Hepatocyte (in vitro differentiated cells): ENCODE data around the gene ZSWIM2. TPM values are rescaled to one million over a fixed set of nuclear protein-coding genes. Genes with fewer than 3 reads are reported as not detected.
"Not testable (repeated sequence)": the region's sequence is repeated elsewhere in the genome, so short reads cannot be mapped to it uniquely, and the experiment has no call there.

Experiments
- DNase-seq: peaks from one replicate; pipeline ENCODE4 v3.0.0-alpha.2; 2016; ENCODE audit warnings: low spot score
- H2AFZ ChIP-seq: fragments of 200-600 bp; sonication (generic); 2 replicates; pipeline ENCODE4 v1.6.0; 2016; ENCODE audit warnings: antibody characterized with exemption, mild to moderate bottlenecking
- H3K27ac ChIP-seq: fragments of 200-600 bp; sonication (generic); 2 replicates; pipeline ENCODE4 v1.5.1; 2016; ENCODE audit warnings: mild to moderate bottlenecking
- H3K27me3 ChIP-seq: fragments of 200-600 bp; sonication (generic); 2 replicates; pipeline ENCODE4 v1.6.1; 2016
- H3K36me3 ChIP-seq: fragments of 200-600 bp; sonication (generic); replicated peaks from 2 replicates; pipeline ENCODE4 v1.5.1; 2016; ENCODE audit warnings: low read depth; ENCODE audit not compliant: insufficient read depth
- H3K4me1 ChIP-seq: fragments of 200-600 bp; sonication (generic); 2 replicates; pipeline ENCODE4 v1.5.1; 2016; ENCODE audit warnings: mild to moderate bottlenecking, moderate library complexity; ENCODE audit not compliant: insufficient read depth
- H3K4me2 ChIP-seq: fragments of 200-600 bp; sonication (generic); 2 replicates; pipeline ENCODE4 v1.6.0; 2016
- H3K4me3 ChIP-seq: fragments of 200-600 bp; sonication (generic); 2 replicates; pipeline ENCODE4 v1.5.1; 2016; ENCODE audit warnings: mild to moderate bottlenecking
- H3K79me2 ChIP-seq: fragments of 200-600 bp; sonication (generic); 2 replicates; pipeline ENCODE4 v1.6.0; 2017; ENCODE audit warnings: mild to moderate bottlenecking
- H3K9me2 ChIP-seq: fragments of 200-600 bp; sonication (generic); replicated peaks from 2 replicates; pipeline ENCODE4 v1.6.0; 2017; ENCODE audit warnings: mild to moderate bottlenecking; ENCODE audit not compliant: insufficient read depth
- H3K9me3 ChIP-seq: fragments of 200-600 bp; sonication (generic); 2 replicates; pipeline ENCODE4 v1.5.1; 2016; ENCODE audit warnings: low read depth, mild to moderate bottlenecking
- H4K20me1 ChIP-seq: fragments of 200-600 bp; sonication (generic); 2 replicates; pipeline ENCODE4 v1.6.0; 2016; ENCODE audit warnings: mild to moderate bottlenecking; ENCODE audit not compliant: insufficient read depth, poor library complexity, severe bottlenecking
- EZH2 ChIP-seq: fragments of 200-600 bp; sonication (generic); IDR thresholded peaks from 2 replicates; pipeline ENCODE4 v1.6.1; 2016; ENCODE audit warnings: antibody characterized with exemption, mild to moderate bottlenecking, borderline replicate concordance
- EZH2phosphoT487 ChIP-seq: fragments of 200-600 bp; sonication (generic); IDR thresholded peaks from one replicate; pipeline ENCODE4 v1.6.1; 2018; ENCODE audit warnings: antibody characterized with exemption, mild to moderate bottlenecking, low read depth, moderate library complexity; ENCODE audit not compliant: unreplicated experiment, severe bottlenecking
- WGBS: methylation state at CpG from one replicate; pipeline ENCODE4 v1.1.6; 2016; ENCODE audit warnings: low lambda C conversion rate; ENCODE audit errors: missing lambda C conversion rate; 5-methylcytosine and 5-hydroxymethylcytosine counted together
- polyA plus RNA-seq: library from polyadenylated mRNA; unstranded; fragments of >200 nt; fragmentation: Nextera tagmentation; extraction: Ambion mirVana; gene quantifications from 2 replicates; pipeline ENCODE4 v1.2.1, GENCODE V29; 2016
- total RNA-seq: library from RNA; depleted of rRNA; stranded (reverse); fragments of >200 nt; gene quantifications from 2 replicates; pipeline ENCODE4 v1.2.3, GENCODE V29; 2014
- TF ChIP-seq, protein P1 (sequence below): fragments of 200-600 bp; sonication (generic); IDR thresholded peaks from 2 replicates; pipeline ENCODE4 v1.5.1; 2016; ENCODE audit warnings: antibody characterized with exemption, mild to moderate bottlenecking; ENCODE audit not compliant: poor library complexity

Gene ZSWIM2
- total and polyA plus RNA-seq, 2 experiments from 2014 or later: 0.07 to 0.45 TPM

GRCh38 chr2:186822323-186822722 is 26.6 kb downstream of the ZSWIM2 start:
- DNase-seq: no peak
- 67% methylated on average over 2 of the region's 2 CpGs for whole genome bisulfite sequencing
- Histone ChIP-seq H3K36me3 (no peaks in the 10 kb centered on the region), H3K27ac (no peak overlapping the region), H3K9me3 (no peaks in the 10 kb centered on the region), H3K4me3 (no peak overlapping the region), H3K9me2 (no peaks in the 10 kb centered on the region), H3K4me2 (no peak overlapping the region), H3K4me1 (no peaks in the 10 kb centered on the region), H2AFZ (no peak overlapping the region), H3K79me2 (no peaks in the 10 kb centered on the region), H3K27me3 (no peaks in the 10 kb centered on the region), H4K20me1 (no peaks in the 10 kb centered on the region)
- no peak for TF ChIP-seq EZH2
- TF ChIP-seq EZH2phosphoT487: no peak
- TF ChIP-seq, protein P1, sequence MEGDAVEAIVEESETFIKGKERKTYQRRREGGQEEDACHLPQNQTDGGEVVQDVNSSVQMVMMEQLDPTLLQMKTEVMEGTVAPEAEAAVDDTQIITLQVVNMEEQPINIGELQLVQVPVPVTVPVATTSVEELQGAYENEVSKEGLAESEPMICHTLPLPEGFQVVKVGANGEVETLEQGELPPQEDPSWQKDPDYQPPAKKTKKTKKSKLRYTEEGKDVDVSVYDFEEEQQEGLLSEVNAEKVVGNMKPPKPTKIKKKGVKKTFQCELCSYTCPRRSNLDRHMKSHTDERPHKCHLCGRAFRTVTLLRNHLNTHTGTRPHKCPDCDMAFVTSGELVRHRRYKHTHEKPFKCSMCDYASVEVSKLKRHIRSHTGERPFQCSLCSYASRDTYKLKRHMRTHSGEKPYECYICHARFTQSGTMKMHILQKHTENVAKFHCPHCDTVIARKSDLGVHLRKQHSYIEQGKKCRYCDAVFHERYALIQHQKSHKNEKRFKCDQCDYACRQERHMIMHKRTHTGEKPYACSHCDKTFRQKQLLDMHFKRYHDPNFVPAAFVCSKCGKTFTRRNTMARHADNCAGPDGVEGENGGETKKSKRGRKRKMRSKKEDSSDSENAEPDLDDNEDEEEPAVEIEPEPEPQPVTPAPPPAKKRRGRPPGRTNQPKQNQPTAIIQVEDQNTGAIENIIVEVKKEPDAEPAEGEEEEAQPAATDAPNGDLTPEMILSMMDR: no peak

- Histone ChIP-seq H3K79me2 (no peaks in the 10 kb centered on the region), H3K4me3 (no peak overlapping the region), H3K36me3 (no peaks in the 10 kb centered on the region), H3K9me2 (no peaks in the 10 kb centered on the region), H4K20me1 (no peaks in the 10 kb centered on the region), H3K27ac (no peak overlapping the region), H3K4me1 (no peaks in the 10 kb centered on the region), H3K4me2 (no peak overlapping the region), H3K27me3 (no peaks in the 10 kb centered on the region), H2AFZ (no peak overlapping the region), H3K9me3 (no peaks in the 10 kb centered on the region)
- WGBS: 76% methylated on average over 7 of the region's 7 CpGs
- TF ChIP-seq EZH2phosphoT487 (no peak), EZH2 (no peak)
- TF ChIP-seq, protein P1: no peak
- no peak for DNase-seq
These were observed 28.7 kb downstream of the ZSWIM2 start for GRCh38 chr2:186820303-186820702.

GRCh38 chr2:186811760-186812159 is 37.2 kb downstream of the ZSWIM2 start:
- H3K36me3 ChIP-seq, H3K79me2 ChIP-seq, H3K9me3 ChIP-seq, H3K27ac ChIP-seq, H3K4me1 ChIP-seq, H3K4me2 ChIP-seq, H3K4me3 ChIP-seq, H3K9me2 ChIP-seq, H4K20me1 ChIP-seq, H3K27me3 ChIP-seq, DNase-seq, H2AFZ ChIP-seq: not testable (repeated sequence)
- 82% methylated on average over 6 of the region's 6 CpGs for WGBS

DNA sequence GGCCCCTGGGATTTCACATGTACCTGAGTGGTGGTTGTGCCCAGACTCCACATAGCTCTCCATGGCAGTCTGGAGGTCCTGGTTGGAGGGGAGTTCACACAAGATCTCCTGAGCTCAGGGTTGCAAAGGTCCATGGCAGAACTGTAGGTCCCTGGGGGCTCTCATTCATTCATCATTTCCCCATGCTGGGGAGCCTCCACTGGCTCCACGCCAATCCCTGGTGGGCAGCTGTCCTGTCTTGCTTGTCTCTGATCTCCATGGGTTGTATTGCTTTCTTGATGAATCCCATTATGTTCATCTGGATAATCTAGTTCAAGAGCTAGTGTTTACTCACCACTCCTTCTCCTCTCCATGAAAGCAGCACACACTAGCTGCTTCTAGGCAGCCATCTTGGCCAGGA is 42.4 kb downstream of the ZSWIM2 start:
- H3K4me2 ChIP-seq: no peak overlapping the region
- TF ChIP-seq EZH2 (no peak), EZH2phosphoT487 (no peak)
- TF ChIP-seq, protein P1: no peak
- H3K9me3 ChIP-seq: no peaks in the 10 kb centered on the region
- H3K9me2 ChIP-seq: no peaks in the 10 kb centered on the region
- no peaks in the 10 kb centered on the region for H3K79me2 ChIP-seq
- no peaks in the 10 kb centered on the region for H3K36me3 ChIP-seq
- H3K4me3 ChIP-seq: no peak overlapping the region
- H3K27ac ChIP-seq: no peak overlapping the region
- 96% methylated on average over 1 of the region's 1 CpG for whole genome bisulfite sequencing
- no peaks in the 10 kb centered on the region for H4K20me1 ChIP-seq
- H3K4me1 ChIP-seq: no peaks in the 10 kb centered on the region
- no peaks in the 10 kb centered on the region for H3K27me3 ChIP-seq
- no peak overlapping the region for H2AFZ ChIP-seq
- no peak for DNase-seq

GRCh38 chr2:186798604-186799003 is 50.4 kb downstream of the ZSWIM2 start:
- DNase-seq, H3K27me3 ChIP-seq, H3K9me2 ChIP-seq, H4K20me1 ChIP-seq, H3K36me3 ChIP-seq, H3K79me2 ChIP-seq, H3K4me3 ChIP-seq, H2AFZ ChIP-seq, H3K4me1 ChIP-seq, H3K27ac ChIP-seq, H3K4me2 ChIP-seq, H3K9me3 ChIP-seq: not testable (repeated sequence)
- WGBS: 83% methylated on average over 1 of the region's 1 CpG
